Measurements from ENCODE around the gene RNF208.

Gene RNF208

GRCh38 chr9:137172901-137173795 is 48.9 kb downstream of the RNF208 start:
- no peak for DNase-seq

- no peak for DNase-seq
Measured at GRCh38 chr9:137171149-137171900, 50.7 kb downstream of the RNF208 start.

- DNase-seq: no peak
Measured at GRCh38 chr9:137170486-137171148, 51.4 kb downstream of the RNF208 start.

Data from NCI-H1694 (cell line).